ENCODE results near the gene MVB12B. TPM values are rescaled to one million over a fixed set of nuclear protein-coding genes. Genes with fewer than 3 reads are reported as not detected.

The MVB12B gene
- total RNA-seq, 1 experiment from 2014 or later: 5.7 TPM

GRCh38 chr9:126346031-126346430 lies 19.4 kb downstream of the MVB12B start:
- ATAC-seq (no peak), DNase-seq (ENCODE audit: low spot score) (no peak)
- no peak overlapping the region for H3K4me3 Mint-ChIP-seq
- H3K27ac Mint-ChIP-seq: no peak overlapping the region
- TF ChIP-seq, protein P1, sequence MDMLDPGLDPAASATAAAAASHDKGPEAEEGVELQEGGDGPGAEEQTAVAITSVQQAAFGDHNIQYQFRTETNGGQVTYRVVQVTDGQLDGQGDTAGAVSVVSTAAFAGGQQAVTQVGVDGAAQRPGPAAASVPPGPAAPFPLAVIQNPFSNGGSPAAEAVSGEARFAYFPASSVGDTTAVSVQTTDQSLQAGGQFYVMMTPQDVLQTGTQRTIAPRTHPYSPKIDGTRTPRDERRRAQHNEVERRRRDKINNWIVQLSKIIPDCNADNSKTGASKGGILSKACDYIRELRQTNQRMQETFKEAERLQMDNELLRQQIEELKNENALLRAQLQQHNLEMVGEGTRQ (CRISPR knock-in tag; IDR thresholded peaks at IDR 0.05): no peak
- TF ChIP-seq GTF2I (CRISPR knock-in tag; conservative IDR thresholded peaks at IDR 0.05): no peak
- TF ChIP-seq ZNF671 (CRISPR knock-in tag; IDR thresholded peaks at IDR 0.05): no peak
- no peak for TF ChIP-seq ZSCAN18 (CRISPR knock-in tag; IDR thresholded peaks at IDR 0.05)
- TF ChIP-seq KAT7 (CRISPR knock-in tag; IDR thresholded peaks at IDR 0.05; ENCODE audit: borderline replicate concordance): no peak
- H3K4me1 Mint-ChIP-seq: peaks cover 43% of the 10 kb centered on the region
- H3K9me3 Mint-ChIP-seq: peaks cover 12% of the 10 kb centered on the region
- POLR2A ChIA-PET: no interaction called here
- H3K27me3 Mint-ChIP-seq (ENCODE audit: low read depth): no peaks in the 10 kb centered on the region
- CTCF ChIA-PET: no interaction called here
- H3K36me3 Mint-ChIP-seq: peaks cover 12% of the 10 kb centered on the region

DNA sequence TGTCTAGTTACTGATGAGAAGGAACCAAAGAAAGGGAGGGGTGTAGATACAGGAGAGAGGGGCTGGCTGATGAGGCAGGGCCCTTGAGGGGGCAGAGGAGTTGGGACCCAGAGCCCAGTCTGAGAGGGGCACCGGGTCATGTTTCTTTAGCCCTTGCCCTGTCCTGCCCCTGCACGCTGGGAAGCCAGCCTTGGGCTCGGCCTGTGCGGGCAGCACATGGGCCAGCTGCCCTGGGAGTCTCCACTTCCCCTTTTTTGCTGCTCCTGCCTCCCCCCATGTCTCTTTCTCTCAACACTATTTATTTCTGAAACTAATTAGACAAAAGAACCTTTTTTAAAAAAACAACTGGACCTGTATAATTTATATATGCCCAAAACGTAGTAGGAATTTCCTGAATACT lies 20.5 kb downstream of the MVB12B start:
- no peaks in the 10 kb centered on the region for H3K27me3 Mint-ChIP-seq (ENCODE audit: low read depth)
- ChIA-PET POLR2A (no interaction called here), CTCF (no interaction called here)
- H3K36me3 Mint-ChIP-seq: peaks cover 16% of the 10 kb centered on the region
- H3K4me1 Mint-ChIP-seq: peaks cover 32% of the 10 kb centered on the region
- H3K9me3 Mint-ChIP-seq: peaks cover 16% of the 10 kb centered on the region
- H3K27ac Mint-ChIP-seq: no peak overlapping the region
- no peak for TF ChIP-seq GTF2I (CRISPR knock-in tag; conservative IDR thresholded peaks at IDR 0.05)
- no peak for TF ChIP-seq EMX1 (CRISPR knock-in tag; IDR thresholded peaks at IDR 0.05)
- no peak for TF ChIP-seq SMAD3 (CRISPR knock-in tag; IDR thresholded peaks at IDR 0.05; ENCODE audit: borderline replicate concordance)
- no peak for TF ChIP-seq ETV6 (CRISPR knock-in tag; IDR thresholded peaks at IDR 0.05)
- TF ChIP-seq, protein P2, sequence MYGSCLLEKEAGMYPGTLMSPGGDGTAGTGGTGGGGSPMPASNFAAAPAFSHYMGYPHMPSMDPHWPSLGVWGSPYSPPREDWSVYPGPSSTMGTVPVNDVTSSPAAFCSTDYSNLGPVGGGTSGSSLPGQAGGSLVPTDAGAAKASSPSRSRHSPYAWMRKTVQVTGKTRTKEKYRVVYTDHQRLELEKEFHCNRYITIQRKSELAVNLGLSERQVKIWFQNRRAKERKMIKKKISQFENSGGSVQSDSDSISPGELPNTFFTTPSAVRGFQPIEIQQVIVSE (CRISPR knock-in tag; IDR thresholded peaks at IDR 0.05; ENCODE audit: borderline replicate concordance): no peak
- no peak for TF ChIP-seq JAZF1 (CRISPR knock-in tag; IDR thresholded peaks at IDR 0.05)
- TF ChIP-seq TP53 (CRISPR knock-in tag; IDR thresholded peaks at IDR 0.05): no peak
- TF ChIP-seq GABPB1 (CRISPR knock-in tag; IDR thresholded peaks at IDR 0.05): no peak
- TF ChIP-seq, protein P3, sequence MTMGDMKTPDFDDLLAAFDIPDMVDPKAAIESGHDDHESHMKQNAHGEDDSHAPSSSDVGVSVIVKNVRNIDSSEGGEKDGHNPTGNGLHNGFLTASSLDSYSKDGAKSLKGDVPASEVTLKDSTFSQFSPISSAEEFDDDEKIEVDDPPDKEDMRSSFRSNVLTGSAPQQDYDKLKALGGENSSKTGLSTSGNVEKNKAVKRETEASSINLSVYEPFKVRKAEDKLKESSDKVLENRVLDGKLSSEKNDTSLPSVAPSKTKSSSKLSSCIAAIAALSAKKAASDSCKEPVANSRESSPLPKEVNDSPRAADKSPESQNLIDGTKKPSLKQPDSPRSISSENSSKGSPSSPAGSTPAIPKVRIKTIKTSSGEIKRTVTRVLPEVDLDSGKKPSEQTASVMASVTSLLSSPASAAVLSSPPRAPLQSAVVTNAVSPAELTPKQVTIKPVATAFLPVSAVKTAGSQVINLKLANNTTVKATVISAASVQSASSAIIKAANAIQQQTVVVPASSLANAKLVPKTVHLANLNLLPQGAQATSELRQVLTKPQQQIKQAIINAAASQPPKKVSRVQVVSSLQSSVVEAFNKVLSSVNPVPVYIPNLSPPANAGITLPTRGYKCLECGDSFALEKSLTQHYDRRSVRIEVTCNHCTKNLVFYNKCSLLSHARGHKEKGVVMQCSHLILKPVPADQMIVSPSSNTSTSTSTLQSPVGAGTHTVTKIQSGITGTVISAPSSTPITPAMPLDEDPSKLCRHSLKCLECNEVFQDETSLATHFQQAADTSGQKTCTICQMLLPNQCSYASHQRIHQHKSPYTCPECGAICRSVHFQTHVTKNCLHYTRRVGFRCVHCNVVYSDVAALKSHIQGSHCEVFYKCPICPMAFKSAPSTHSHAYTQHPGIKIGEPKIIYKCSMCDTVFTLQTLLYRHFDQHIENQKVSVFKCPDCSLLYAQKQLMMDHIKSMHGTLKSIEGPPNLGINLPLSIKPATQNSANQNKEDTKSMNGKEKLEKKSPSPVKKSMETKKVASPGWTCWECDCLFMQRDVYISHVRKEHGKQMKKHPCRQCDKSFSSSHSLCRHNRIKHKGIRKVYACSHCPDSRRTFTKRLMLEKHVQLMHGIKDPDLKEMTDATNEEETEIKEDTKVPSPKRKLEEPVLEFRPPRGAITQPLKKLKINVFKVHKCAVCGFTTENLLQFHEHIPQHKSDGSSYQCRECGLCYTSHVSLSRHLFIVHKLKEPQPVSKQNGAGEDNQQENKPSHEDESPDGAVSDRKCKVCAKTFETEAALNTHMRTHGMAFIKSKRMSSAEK (CRISPR knock-in tag; IDR thresholded peaks at IDR 0.05; ENCODE audit: borderline replicate concordance): no peak
- no peak for TF ChIP-seq NR2C2 (CRISPR knock-in tag; IDR thresholded peaks at IDR 0.05)
- TF ChIP-seq, protein P4, sequence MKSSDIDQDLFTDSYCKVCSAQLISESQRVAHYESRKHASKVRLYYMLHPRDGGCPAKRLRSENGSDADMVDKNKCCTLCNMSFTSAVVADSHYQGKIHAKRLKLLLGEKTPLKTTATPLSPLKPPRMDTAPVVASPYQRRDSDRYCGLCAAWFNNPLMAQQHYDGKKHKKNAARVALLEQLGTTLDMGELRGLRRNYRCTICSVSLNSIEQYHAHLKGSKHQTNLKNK (CRISPR knock-in tag; IDR thresholded peaks at IDR 0.05): no peak
- no peak for TF ChIP-seq PRRX2 (CRISPR knock-in tag; IDR thresholded peaks at IDR 0.05)
- no peak overlapping the region for H3K4me3 Mint-ChIP-seq
- no peak for DNase-seq (ENCODE audit: low spot score)
- ATAC-seq: no peak

Data from WTC11 (cell line).